PC-9 (cell line): ENCODE data around the gene PPP1R3E.

ENCODE experiments used
- CTCF ChIP-seq: fragments of 200-600 bp; sonication (generic); conservative IDR thresholded peaks from 2 replicates; pipeline ENCODE4 v1.6.1; 2017; ENCODE audit warnings: mixed run types, antibody characterized with exemption, mild to moderate bottlenecking, moderate library complexity
- EZH2 ChIP-seq: fragments of 200-600 bp; sonication (generic); IDR thresholded peaks from 2 replicates; pipeline ENCODE4 v1.8.0; 2017; ENCODE audit warnings: antibody characterized with exemption, low read depth

- TF ChIP-seq CTCF (no peak), EZH2 (no peak)
These were observed 43.2 kb downstream of the PPP1R3E start for GRCh38 chr14:23259426-23259825.
